ENCODE results near the gene OR4C11.

DNA sequence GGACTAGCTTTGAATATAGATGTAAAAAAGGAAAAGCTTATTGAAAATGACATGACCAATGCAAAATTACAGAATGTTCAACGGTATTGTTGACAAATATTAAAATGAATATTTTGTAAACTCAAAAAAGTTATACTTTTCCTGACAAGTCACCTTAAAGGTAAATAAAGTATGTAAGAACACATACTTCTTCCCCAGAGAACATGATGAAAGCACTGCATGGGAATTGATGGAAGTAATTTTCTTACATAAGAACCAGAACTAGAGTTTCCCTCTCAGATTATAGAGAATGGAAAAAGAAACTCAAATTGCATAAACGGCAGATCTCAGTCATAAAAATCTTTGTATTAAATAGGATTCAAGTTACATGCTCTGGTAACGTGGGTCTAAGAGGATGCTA lies 27.4 kb upstream of the OR4C11 start, which contains the start of gene OR4P4:
- no peak for TF ChIP-seq HNF4A (conservative IDR thresholded peaks at IDR 0.05)
- no peak for TF ChIP-seq CTCF (IDR thresholded peaks at IDR 0.05; ENCODE audit: low read depth, low read length, missing input control)
- no peak for TF ChIP-seq YY1 (IDR thresholded peaks at IDR 0.05)
- no peak for TF ChIP-seq ATF3 (IDR thresholded peaks at IDR 0.05)
- no peak for TF ChIP-seq HNF4G (IDR thresholded peaks at IDR 0.05)
